Prostate gland (tissue), 2 donors: ENCODE measurements around the gene NCF4. TPM values are rescaled to one million over a fixed set of nuclear protein-coding genes. Genes with fewer than 3 reads are reported as not detected.

Experiments
- DNase-seq: peaks from one replicate; pipeline ENCODE4 v3.0.0-alpha.2; 2019; ENCODE audit warnings: low spot score
- H3K27ac ChIP-seq, 2 donors: fragments of 200-600 bp; sonication (generic); 2 replicates each; pipeline ENCODE4 v1.5.1; 2017 to 2019
- H3K27me3 ChIP-seq: fragments of 200-600 bp; sonication (generic); replicated peaks from 2 replicates; pipeline ENCODE4 v1.5.1; 2019; ENCODE audit not compliant: insufficient read depth
- H3K36me3 ChIP-seq, 2 donors: fragments of 200-600 bp; sonication (generic); 1 replicate in 1 of 2; 2 replicates in 1 of 2; pipeline versions ENCODE4 v1.5.1 to v1.8.1; 2017 to 2019
- H3K4me1 ChIP-seq: fragments of 200-600 bp; sonication (generic); replicated peaks from 2 replicates; pipeline ENCODE4 v1.5.1; 2019
- H3K4me3 ChIP-seq, 2 donors: fragments of 200-600 bp; sonication (generic); 2 replicates each; pipeline ENCODE4 v1.5.1; 2017 to 2019
- H3K9me3 ChIP-seq: fragments of 200-600 bp; sonication (generic); 2 replicates; pipeline ENCODE4 v1.5.1; 2017
- CTCF ChIP-seq, 4 experiments: fragments of 200-600 bp in 2 of 4; fragments of 450-650 bp in 2 of 4; sonication (generic) in 2 of 4; IDR thresholded peaks; 1 replicate in 3 of 4; 2 replicates in 1 of 4; pipeline ENCODE4 v1.5.1; 2016 to 2019; ENCODE audit warnings: antibody characterized with exemption in 4 of 4, mild to moderate bottlenecking in 2 of 4, moderate library complexity in 2 of 4
- POLR2A ChIP-seq: fragments of 450-650 bp; IDR thresholded peaks from one replicate; pipeline ENCODE4 v1.6.1; 2016; ENCODE audit warnings: antibody characterized with exemption, mild to moderate bottlenecking
- POLR2AphosphoS5 ChIP-seq: sonication (generic); formaldehyde crosslinking; IDR thresholded peaks from one replicate; pipeline ENCODE4 v1.6.1; 2017; ENCODE audit warnings: antibody characterized with exemption
- WGBS: methylation state at CpG from one replicate; pipeline ENCODE4 v1.1.5; 2018; 5-methylcytosine and 5-hydroxymethylcytosine counted together
- intact Hi-C: fragments of 100-400 bp; cut with DNase I; formaldehyde crosslinking; loops from one replicate; pipeline ENCODE4 v1.14.2; 2022
- total RNA-seq, 2 donors: library from RNA; depleted of rRNA; stranded (reverse); fragments of >200 nt; gene quantifications; one replicate each; pipeline ENCODE4 v1.1.0, GENCODE V29; 2016

Gene NCF4
- total RNA-seq, 2 donors from 2014 or later = 0.91 to 3.5 TPM

DNA sequence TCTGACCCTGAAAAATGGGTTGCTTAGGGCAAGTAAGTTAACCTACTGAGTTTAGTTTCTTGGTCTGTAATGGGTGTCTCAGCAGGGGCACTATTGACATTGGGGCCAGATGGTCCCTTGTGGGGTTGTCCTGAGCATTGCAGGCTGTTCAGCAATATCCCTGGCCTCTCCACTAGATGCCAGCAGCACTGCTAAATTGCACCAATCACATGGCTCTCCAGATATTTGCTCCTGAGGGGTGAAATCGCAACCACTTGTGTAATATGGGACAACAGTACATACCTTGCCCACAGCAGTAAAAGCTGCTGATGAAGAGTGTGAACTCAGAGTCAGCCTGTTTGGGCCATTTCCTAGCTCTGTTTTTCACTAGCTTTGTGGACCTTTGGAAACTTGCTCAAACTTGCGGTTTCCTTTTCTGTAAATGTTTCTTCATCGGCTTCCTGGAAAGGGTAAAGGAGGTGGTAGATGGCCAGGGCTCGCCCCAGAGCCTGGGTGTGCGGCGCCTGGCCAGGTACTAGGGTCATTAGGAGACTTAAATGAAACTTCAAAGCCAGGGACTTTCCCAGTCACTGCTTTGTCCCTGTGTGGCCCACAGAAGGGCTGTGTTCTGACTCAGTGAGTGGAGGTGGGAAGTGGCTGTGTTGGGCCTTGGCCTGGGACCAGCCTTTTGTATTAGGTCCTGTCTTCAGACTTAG, 13.0 kb downstream of the NCF4 start:
- H3K4me3 ChIP-seq = no peak overlapping the region
- no peaks in the 10 kb centered on the region for H3K36me3 ChIP-seq
- intact Hi-C loops = no loop called here
- H3K27me3 ChIP-seq = peaks cover 2% of the 10 kb centered on the region
- peak; percentile 81 for DNase-seq
- peak overlapping the region; percentile 71 to 72 for H3K27ac ChIP-seq
- TF ChIP-seq CTCF (IDR thresholded peaks at IDR 0.05) (peak in 3 of 4 experiments; percentile 53 to 87 (median 79)), POLR2A (no peak), POLR2AphosphoS5 (peak; percentile 91)
- 31% methylated on average over 6 of the region's 6 CpGs for WGBS
- H3K4me1 ChIP-seq = peaks cover 10% of the 10 kb centered on the region
- H3K9me3 ChIP-seq = no peaks in the 10 kb centered on the region

GRCh38 chr22:36874309-36874696, 13.5 kb downstream of the NCF4 start:
- peak overlapping the region; percentile 71 to 72 for H3K27ac ChIP-seq
- DNase-seq = no peak
- TF ChIP-seq POLR2A (no peak), CTCF (IDR thresholded peaks at IDR 0.05) (no peak), POLR2AphosphoS5 (no peak)
- no peak overlapping the region for H3K4me3 ChIP-seq
- no peaks in the 10 kb centered on the region for H3K9me3 ChIP-seq
- WGBS = 57% methylated on average over 2 of the region's 2 CpGs
- H3K27me3 ChIP-seq = peaks cover 2% of the 10 kb centered on the region
- H3K4me1 ChIP-seq = peaks cover 10% of the 10 kb centered on the region
- H3K36me3 ChIP-seq = no peaks in the 10 kb centered on the region
- intact Hi-C loops = no loop called here

DNA sequence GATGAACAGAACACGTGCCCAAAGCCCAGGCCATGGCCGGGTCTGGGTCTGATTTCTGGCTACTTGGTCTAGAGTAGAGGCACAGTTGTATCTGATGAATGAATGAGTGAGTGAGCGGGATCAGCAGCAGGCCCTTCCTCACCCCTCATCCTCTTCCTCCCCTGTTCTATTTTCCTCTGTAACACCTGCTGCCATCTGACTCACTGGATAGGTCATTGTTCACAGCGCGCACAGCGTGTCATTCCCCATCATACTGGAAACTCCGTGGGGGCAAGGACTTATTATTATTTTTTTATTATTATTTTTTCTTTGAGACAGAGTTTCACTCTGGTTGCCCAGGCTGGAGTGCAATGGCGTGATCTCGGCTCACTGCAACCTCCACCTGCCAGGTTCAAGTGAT, 13.9 kb downstream of the NCF4 start:
- no peak for DNase-seq
- no peak for TF ChIP-seq POLR2A
- no peak for TF ChIP-seq CTCF (IDR thresholded peaks at IDR 0.05)
- TF ChIP-seq POLR2AphosphoS5 = no peak
- Histone ChIP-seq H3K36me3 (no peaks in the 10 kb centered on the region), H3K9me3 (no peaks in the 10 kb centered on the region), H3K27ac (peak overlapping the region; percentile 71 to 72), H3K4me1 (peaks cover 10% of the 10 kb centered on the region), H3K27me3 (peaks cover 2% of the 10 kb centered on the region), H3K4me3 (no peak overlapping the region)
- WGBS = 90% methylated on average over 9 of the region's 9 CpGs
- intact Hi-C loops = no loop called here

DNA sequence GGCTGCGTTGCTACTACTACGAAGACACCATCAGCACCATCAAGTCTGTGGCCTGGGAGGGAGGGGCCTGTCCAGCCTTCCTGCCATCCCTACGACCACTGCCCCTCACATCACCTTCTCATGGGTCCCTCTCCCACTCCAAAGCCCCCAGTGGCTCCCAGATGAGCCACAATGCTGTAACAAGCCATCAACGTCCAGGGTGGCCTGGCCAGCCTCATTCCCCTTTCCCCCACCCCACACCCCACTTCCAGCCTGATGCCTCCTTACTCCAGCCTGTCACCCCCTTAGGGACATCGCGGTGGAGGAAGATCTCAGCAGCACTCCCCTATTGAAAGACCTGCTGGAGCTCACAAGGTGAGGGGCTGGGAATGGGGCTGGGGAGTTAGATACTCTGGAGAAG, 14.9 kb downstream of the NCF4 start:
- TF ChIP-seq POLR2A (no peak), CTCF (IDR thresholded peaks at IDR 0.05) (no peak), POLR2AphosphoS5 (no peak)
- no peak overlapping the region for H3K4me3 ChIP-seq
- 93% methylated on average over 6 of the region's 6 CpGs for WGBS
- no peak for DNase-seq
- H3K4me1 ChIP-seq = peaks cover 10% of the 10 kb centered on the region
- no peaks in the 10 kb centered on the region for H3K36me3 ChIP-seq
- intact Hi-C loops = no loop called here
- H3K27me3 ChIP-seq = peaks cover 2% of the 10 kb centered on the region
- no peak overlapping the region for H3K27ac ChIP-seq
- no peaks in the 10 kb centered on the region for H3K9me3 ChIP-seq

- no peak overlapping the region for H3K27ac ChIP-seq
- no peaks in the 10 kb centered on the region for H3K9me3 ChIP-seq
- 88% methylated on average over 7 of the region's 7 CpGs for WGBS
- peaks cover 2% of the 10 kb centered on the region for H3K27me3 ChIP-seq
- DNase-seq = no peak
- H3K4me1 ChIP-seq = no peaks in the 10 kb centered on the region
- intact Hi-C loops = no loop called here
- no peaks in the 10 kb centered on the region for H3K36me3 ChIP-seq
- no peak overlapping the region for H3K4me3 ChIP-seq
- no peak for TF ChIP-seq CTCF (IDR thresholded peaks at IDR 0.05)
- TF ChIP-seq POLR2AphosphoS5 = no peak
- no peak for TF ChIP-seq POLR2A
These were observed 19.0 kb downstream of the NCF4 start for GRCh38 chr22:36879775-36880174.
